Central memory CD8-positive, alpha-beta T cell (primary cell): ENCODE measurements around the gene GOLGA8M.
"Not testable (repeated sequence)": the region's sequence is repeated elsewhere in the genome, so short reads cannot be mapped to it uniquely, and the experiment has no call there.

ENCODE experiments used
- ATAC-seq: fragments of 150-1000 bp; cut with Tn5 transposase; replicated peaks from 2 replicates; pipeline ENCODE4 v1.10.0; 2022; ENCODE audit warnings: mild to moderate bottlenecking, moderate FRiP score, moderate number of reproducible peaks; ENCODE audit not compliant: poor library complexity, severe bottlenecking; ENCODE audit errors: extremely low read depth
- DNase-seq, 2 donors: peaks; one replicate each; pipeline ENCODE4 v3.0.0; 2021; ENCODE audit warnings: low spot score in 2 of 2
- H3K27ac Mint-ChIP-seq: one replicate; pipeline ENCODE4 v1.8.0; 2022; ENCODE audit warnings: low read depth, mild to moderate bottlenecking, moderate library complexity, mixed read lengths
- H3K27me3 Mint-ChIP-seq: one replicate; pipeline ENCODE4 v1.8.0; 2022; ENCODE audit warnings: mixed read lengths
- H3K36me3 Mint-ChIP-seq: one replicate; pipeline ENCODE4 v1.8.0; 2022; ENCODE audit warnings: mild to moderate bottlenecking, moderate library complexity, mixed read lengths; ENCODE audit not compliant: insufficient read depth
- H3K4me1 Mint-ChIP-seq: one replicate; pipeline ENCODE4 v1.8.0; 2022; ENCODE audit warnings: mixed read lengths
- H3K4me3 Mint-ChIP-seq: one replicate; pipeline ENCODE4 v1.8.0; 2022; ENCODE audit warnings: mild to moderate bottlenecking, moderate library complexity, mixed read lengths
- H3K9me3 Mint-ChIP-seq: one replicate; pipeline ENCODE4 v1.8.0; 2022; ENCODE audit warnings: mixed read lengths

Gene GOLGA8M

GRCh38 chr15:28652538-28652937, 59.7 kb downstream of the GOLGA8M start:
- H3K27ac Mint-ChIP-seq, ATAC-seq, H3K36me3 Mint-ChIP-seq, H3K4me1 Mint-ChIP-seq, H3K27me3 Mint-ChIP-seq, H3K4me3 Mint-ChIP-seq, H3K9me3 Mint-ChIP-seq, DNase-seq: not testable (repeated sequence)
